Measurements from ENCODE around the gene RBP5. TPM values are rescaled to one million over a fixed set of nuclear protein-coding genes. Genes with fewer than 3 reads are reported as not detected.
"Not testable (repeated sequence)": the region's sequence is repeated elsewhere in the genome, so short reads cannot be mapped to it uniquely, and the experiment has no call there.

The RBP5 gene
- total and polyA plus RNA-seq, 8 donors: 0.73 to 7.8 (median 2.4) TPM

GRCh38 chr12:7108003-7108795 lies 20.5 kb downstream of the RBP5 start:
- Histone ChIP-seq H3K27me3 (no peaks in the 10 kb centered on the region), H3K4me3 (peak overlapping the region; percentile 39 to 71 (median 54)), H3K36me3 (peaks cover 0 to 4% (median 0%) of the 10 kb centered on the region in 3 donors), H3K4me1 (peaks cover 5 to 17% (median 16%) of the 10 kb centered on the region in 3 donors), H3K9me3 (no peaks in the 10 kb centered on the region), H3K27ac (peak overlapping the region; percentile 69 to 98 (median 91))
- TF ChIP-seq CTCF (IDR thresholded peaks at IDR 0.05): no peak
- FAIRE-seq (no peak), ATAC-seq (peak; percentile 83 to 92 (median 85)), DNase-seq (peak; percentile 73 to 89 (median 80))
- intact Hi-C loops (cut with DNase I): loop anchor here in 1 of 3 donors (10.0 kb wide), 1 partner anchor 163 kb away; the partner anchor contains the start of genes C12orf57 and RNU7-1
- 2% methylated on average over 24 to 30 of the region's 30 CpGs for WGBS, 2 donors

- Histone ChIP-seq H3K9me3 (no peaks in the 10 kb centered on the region), H3K27me3 (no peaks in the 10 kb centered on the region), H3K27ac (peak overlapping the region; percentile 69 to 98 (median 91)), H3K4me3 (peak overlapping the region; percentile 39 to 71 (median 54)), H3K4me1 (peaks cover 5 to 17% (median 10%) of the 10 kb centered on the region in 3 donors), H3K36me3 (peaks cover 0 to 4% (median 0%) of the 10 kb centered on the region in 3 donors)
- no peak for FAIRE-seq
- TF ChIP-seq CTCF (IDR thresholded peaks at IDR 0.05): no peak
- intact Hi-C loops (cut with DNase I): loop anchor here in 1 of 3 donors (10.0 kb wide), 1 partner anchor 163 kb away; the partner anchor contains the start of genes C12orf57 and RNU7-1
- peak; percentile 12 to 49 (median 36) for ATAC-seq
- 13 to 15% methylated on average over 3 of the region's 3 CpGs for WGBS, 2 donors
- no peak for DNase-seq
Measured at GRCh38 chr12:7107636-7108002, 21.1 kb downstream of the RBP5 start.

GRCh38 chr12:7107181-7107580 lies 21.5 kb downstream of the RBP5 start:
- not testable (repeated sequence) for DNase-seq, H3K9me3 ChIP-seq, ATAC-seq, FAIRE-seq, H3K27me3 ChIP-seq, H3K36me3 ChIP-seq
- intact Hi-C loops (cut with DNase I): loop anchor here in 1 of 3 donors (10.0 kb wide), 1 partner anchor 162 kb away; the partner anchor contains the start of genes C12orf57 and RNU7-1
- Histone ChIP-seq H3K4me1 (peaks cover 5 to 17% (median 9%) of the 10 kb centered on the region in 3 donors), H3K27ac (peak overlapping the region; percentile 69 to 98 (median 91)), H3K4me3 (peak overlapping the region in 3 of 4 donors; percentile 39 to 71 (median 54))
- WGBS, 2 donors: 97 to 99% methylated on average over 5 of the region's 5 CpGs

- Histone ChIP-seq H3K4me1 (peaks cover 5 to 17% (median 9%) of the 10 kb centered on the region in 3 donors), H3K36me3 (peaks cover 0 to 6% (median 4%) of the 10 kb centered on the region in 3 donors), H3K9me3 (no peaks in the 10 kb centered on the region), H3K27me3 (no peaks in the 10 kb centered on the region), H3K4me3 (no peak overlapping the region), H3K27ac (no peak overlapping the region)
- DNase-seq (no peak), ATAC-seq (no peak), FAIRE-seq (no peak)
- no peak for TF ChIP-seq CTCF (IDR thresholded peaks at IDR 0.05)
- WGBS, 2 donors: 96 to 100% methylated on average over 1 of the region's 1 CpG
- intact Hi-C loops (cut with DNase I): loop anchor here in 1 of 3 donors (10.0 kb wide), 1 partner anchor 161 kb away; the partner anchor contains the start of genes C12orf57 and RNU7-1
Measured at GRCh38 chr12:7106082-7106481, 22.6 kb downstream of the RBP5 start.

- FAIRE-seq (no peak), DNase-seq (no peak), ATAC-seq (no peak)
- peaks cover 0 to 13% (median 4%) of the 10 kb centered on the region in 3 donors for H3K36me3 ChIP-seq
- TF ChIP-seq CTCF (IDR thresholded peaks at IDR 0.05): no peak
- H3K27me3 ChIP-seq: no peaks in the 10 kb centered on the region
- intact Hi-C loops (cut with DNase I): loop anchor here in 1 of 3 donors (10.0 kb wide), 1 partner anchor 159 kb away; the partner anchor contains the start of genes C12orf57 and RNU7-1
- H3K27ac ChIP-seq: no peak overlapping the region
- 88 to 91% methylated on average over 14 of the region's 14 CpGs for WGBS, 2 donors
- H3K4me1 ChIP-seq: peaks cover 5 to 12% (median 9%) of the 10 kb centered on the region in 3 donors
- H3K4me3 ChIP-seq: no peak overlapping the region
- H3K9me3 ChIP-seq: no peaks in the 10 kb centered on the region
Measured at GRCh38 chr12:7103837-7104584, 24.7 kb downstream of the RBP5 start.

Data from pancreas (tissue), 10 donors.